Neuronal stem cell (in vitro differentiated cells): Measurements from ENCODE around the gene F8.
"Not testable (repeated sequence)": the region's sequence is repeated elsewhere in the genome, so short reads cannot be mapped to it uniquely, and the experiment has no call there.

ENCODE experiments used
- DNase-seq: peaks from one replicate; pipeline ENCODE4 v3.0.0-alpha.2; 2013; ENCODE audit warnings: low spot score
- H2AFZ ChIP-seq: one replicate; pipeline ENCODE4 v1.6.1; 2013; ENCODE audit warnings: mild to moderate bottlenecking, low read length, inconsistent platforms
- H2AK5ac ChIP-seq: 2 replicates; pipeline ENCODE4 v1.6.1; 2013; ENCODE audit warnings: low read depth, mild to moderate bottlenecking, inconsistent platforms, low read length, moderate library complexity, mixed read lengths
- H2BK120ac ChIP-seq: 2 replicates; pipeline ENCODE4 v1.6.1; 2013; ENCODE audit warnings: low read depth, mild to moderate bottlenecking, inconsistent platforms, low read length, moderate library complexity, mixed read lengths
- H2BK12ac ChIP-seq: one replicate; pipeline ENCODE4 v1.6.1; 2013; ENCODE audit warnings: low read length, inconsistent platforms
- H2BK15ac ChIP-seq: 2 replicates; pipeline ENCODE4 v1.6.1; 2013; ENCODE audit warnings: mild to moderate bottlenecking, low read length, inconsistent platforms, mixed read lengths
- H2BK5ac ChIP-seq: one replicate; pipeline ENCODE4 v1.6.1; 2013; ENCODE audit warnings: inconsistent platforms, mild to moderate bottlenecking, low read length, moderate library complexity
- H3K14ac ChIP-seq: one replicate; pipeline ENCODE4 v1.6.1; 2013; ENCODE audit warnings: low read length, inconsistent platforms
- H3K18ac ChIP-seq: 2 replicates; pipeline ENCODE4 v1.6.1; 2013; ENCODE audit warnings: low read length, inconsistent platforms
- H3K23ac ChIP-seq: 2 replicates; pipeline ENCODE4 v1.6.1; 2013; ENCODE audit warnings: low read depth, mild to moderate bottlenecking, mixed read lengths, low read length, inconsistent platforms; ENCODE audit not compliant: poor library complexity
- H3K27ac ChIP-seq: replicated peaks from 3 replicates; pipeline ENCODE4 v1.5.1; 2013; ENCODE audit warnings: low read length, inconsistent platforms
- H3K27me3 ChIP-seq, 3 experiments: 2 replicates each; pipeline ENCODE4 v1.6.1; 2013; ENCODE audit warnings: low read length in 3 of 3, mild to moderate bottlenecking in 2 of 3, inconsistent platforms in 1 of 3, low read depth in 1 of 3, mixed read lengths in 1 of 3, moderate library complexity in 1 of 3; ENCODE audit not compliant: control insufficient read depth in 3 of 3, insufficient read depth in 3 of 3
- H3K36me3 ChIP-seq, 2 donors: replicated peaks in 1 of 2; 2 replicates each; pipeline ENCODE4 v1.6.1; 2013; ENCODE audit warnings: low read length in 2 of 2; ENCODE audit not compliant: control insufficient read depth in 2 of 2, insufficient read depth in 2 of 2
- H3K4ac ChIP-seq: 2 replicates; pipeline ENCODE4 v1.6.1; 2013; ENCODE audit warnings: inconsistent platforms, mild to moderate bottlenecking, low read length, moderate library complexity
- H3K4me1 ChIP-seq, 2 donors: 1 replicate in 1 of 2; 2 replicates in 1 of 2; pipeline ENCODE4 v1.6.1; 2013; ENCODE audit warnings: low read length in 2 of 2, low read depth in 1 of 2; ENCODE audit not compliant: control insufficient read depth in 2 of 2, insufficient read depth in 1 of 2
- H3K4me2 ChIP-seq: one replicate; pipeline ENCODE4 v1.6.1; 2013; ENCODE audit warnings: mild to moderate bottlenecking, low read length, inconsistent platforms; ENCODE audit not compliant: insufficient read depth, poor library complexity, severe bottlenecking
- H3K4me3 ChIP-seq, 2 donors: 2 replicates each; pipeline ENCODE4 v1.5.1; 2013; ENCODE audit warnings: low read length in 2 of 2, mild to moderate bottlenecking in 2 of 2, inconsistent platforms in 1 of 2, moderate library complexity in 1 of 2
- H3K79me1 ChIP-seq: one replicate; pipeline ENCODE4 v1.6.1; 2013; ENCODE audit warnings: low read depth, mild to moderate bottlenecking, inconsistent platforms, low read length, moderate library complexity
- H3K9ac ChIP-seq: one replicate; pipeline ENCODE4 v1.6.1; 2013; ENCODE audit warnings: mild to moderate bottlenecking, low read depth, low read length, inconsistent platforms; ENCODE audit not compliant: poor library complexity
- H3K9me3 ChIP-seq, 2 donors: replicated peaks in 1 of 2; 2 replicates each; pipeline versions ENCODE3 to v1.6.1; 2013; ENCODE audit warnings: low read length in 2 of 2, mild to moderate bottlenecking in 2 of 2, inconsistent platforms in 1 of 2, low read depth in 1 of 2, mixed read lengths in 1 of 2, moderate library complexity in 1 of 2; ENCODE audit not compliant: control insufficient read depth in 2 of 2, insufficient read depth in 1 of 2
- H4K8ac ChIP-seq: one replicate; pipeline ENCODE4 v1.6.1; 2013; ENCODE audit warnings: low read depth, mild to moderate bottlenecking, inconsistent platforms, low read length, moderate library complexity
- H4K91ac ChIP-seq: one replicate; pipeline ENCODE4 v1.6.1; 2013; ENCODE audit warnings: low read length, low read depth, mild to moderate bottlenecking, inconsistent platforms; ENCODE audit not compliant: poor library complexity
- WGBS, 2 donors: extraction: QIAGEN DNeasy Blood & Tissue Kit; methylation state at CpG; one replicate each; pipeline ENCODE4 v1.1.7; 2013; ENCODE audit warnings: missing lambda C conversion rate in 2 of 2, mixed read lengths in 1 of 2; ENCODE audit not compliant: insufficient read length in 2 of 2, insufficient replicate concordance in 1 of 2; ENCODE audit errors: extremely low coverage in 2 of 2; 5-methylcytosine and 5-hydroxymethylcytosine counted together

The F8 gene

GRCh38 chrX:155008578-155008977 is 13.9 kb downstream of the F8 start:
- no CpG with 5 or more reads among the region's 12 CpGs for WGBS, 2 donors
- not testable (repeated sequence) for H3K9me3 ChIP-seq, H3K4me1 ChIP-seq, H3K23ac ChIP-seq, H3K4ac ChIP-seq, DNase-seq, H3K79me1 ChIP-seq, H2BK15ac ChIP-seq, H3K4me3 ChIP-seq, H2BK5ac ChIP-seq, H4K8ac ChIP-seq, H3K27me3 ChIP-seq, H3K36me3 ChIP-seq, H4K91ac ChIP-seq, H3K18ac ChIP-seq, H2BK12ac ChIP-seq, H2AFZ ChIP-seq, H3K9ac ChIP-seq, H2BK120ac ChIP-seq, H3K27ac ChIP-seq, H3K14ac ChIP-seq, H2AK5ac ChIP-seq, H3K4me2 ChIP-seq

- not testable (repeated sequence) for H4K91ac ChIP-seq, H3K18ac ChIP-seq, H2AK5ac ChIP-seq, H4K8ac ChIP-seq, H2BK12ac ChIP-seq, H3K4me3 ChIP-seq, H2BK120ac ChIP-seq, H3K27me3 ChIP-seq, H3K14ac ChIP-seq, H3K4ac ChIP-seq, H3K9me3 ChIP-seq, H2AFZ ChIP-seq, H3K79me1 ChIP-seq, H3K4me1 ChIP-seq, H3K9ac ChIP-seq, H3K27ac ChIP-seq, H2BK5ac ChIP-seq, H3K4me2 ChIP-seq, DNase-seq, H3K36me3 ChIP-seq, H3K23ac ChIP-seq, H2BK15ac ChIP-seq
- WGBS, 2 donors, result no CpG with 5 or more reads among the region's 11 CpGs
Measured at GRCh38 chrX:155006913-155007671, 15.4 kb downstream of the F8 start.

GRCh38 chrX:155006379-155006778 is 16.1 kb downstream of the F8 start:
- not testable (repeated sequence) for H3K9ac ChIP-seq, H4K8ac ChIP-seq, DNase-seq, H3K14ac ChIP-seq, H3K4ac ChIP-seq, H3K79me1 ChIP-seq, H2BK120ac ChIP-seq, H2BK5ac ChIP-seq, H4K91ac ChIP-seq, H3K18ac ChIP-seq, H3K27me3 ChIP-seq, H3K4me1 ChIP-seq, H2AK5ac ChIP-seq, H3K9me3 ChIP-seq, H2BK15ac ChIP-seq, H3K27ac ChIP-seq, H2AFZ ChIP-seq, H3K36me3 ChIP-seq, H2BK12ac ChIP-seq, H3K23ac ChIP-seq, H3K4me3 ChIP-seq, H3K4me2 ChIP-seq
- no CpG with 5 or more reads among the region's 10 CpGs for WGBS, 2 donors

- Histone ChIP-seq H3K4me1 (no peaks in the 10 kb centered on the region), H3K4me3 (no peak overlapping the region), H3K23ac (no peak overlapping the region), H3K9ac (no peak overlapping the region), H4K91ac (no peak overlapping the region), H2AFZ (no peak overlapping the region), H2BK120ac (no peak overlapping the region), H2AK5ac (no peak overlapping the region), H3K4ac (no peak overlapping the region), H2BK15ac (no peak overlapping the region), H3K27ac (no peak overlapping the region), H3K4me2 (no peak overlapping the region), H4K8ac (no peak overlapping the region), H3K18ac (no peak overlapping the region), H3K79me1 (no peaks in the 10 kb centered on the region), H3K14ac (no peak overlapping the region), H2BK12ac (no peak overlapping the region), H3K27me3 (no peaks in the 10 kb centered on the region), H3K36me3 (no peaks in the 10 kb centered on the region), H3K9me3 (no peaks in the 10 kb centered on the region), H2BK5ac (no peak overlapping the region)
- WGBS, 2 donors, result no CpG with 5 or more reads among the region's 2 CpGs
- DNase-seq, result no peak
Measured at GRCh38 chrX:155005190-155005589, 17.3 kb downstream of the F8 start.
